ENCODE measurements around the gene RPS19BP1.

The RPS19BP1 gene

GRCh38 chr22:39490135-39490798 is 42.3 kb downstream of the RPS19BP1 start:
- DNase-seq (ENCODE audit: low spot score), result peak; percentile 48

GRCh38 chr22:39489094-39490068 is 43.2 kb downstream of the RPS19BP1 start:
- DNase-seq (ENCODE audit: low spot score), result no peak

- no peak for DNase-seq (ENCODE audit: low spot score)
These were observed 43.9 kb downstream of the RPS19BP1 start for GRCh38 chr22:39488563-39489083.

- no peak for DNase-seq (ENCODE audit: low spot score)
These were observed 44.6 kb downstream of the RPS19BP1 start for GRCh38 chr22:39487826-39488520.

GRCh38 chr22:39486951-39487825 is 45.4 kb downstream of the RPS19BP1 start:
- no peak for DNase-seq (ENCODE audit: low spot score)

- no peak for DNase-seq (ENCODE audit: low spot score)
These were observed 49.8 kb downstream of the RPS19BP1 start for GRCh38 chr22:39482768-39483167.

- DNase-seq (ENCODE audit: low spot score), result no peak
These were observed 51.0 kb downstream of the RPS19BP1 start for GRCh38 chr22:39481595-39481994.

GRCh38 chr22:39481054-39481453 is 51.5 kb downstream of the RPS19BP1 start:
- DNase-seq (ENCODE audit: low spot score), result no peak

- DNase-seq (ENCODE audit: low spot score), result no peak
These were observed 52.0 kb downstream of the RPS19BP1 start for GRCh38 chr22:39480557-39480956.

GRCh38 chr22:39479254-39479653 is 53.3 kb downstream of the RPS19BP1 start:
- no peak for DNase-seq (ENCODE audit: low spot score)

Measured in kidney capillary endothelial cell (primary cell).